Posterior cingulate gyrus (tissue), 11 donors: ENCODE data around the gene PRICKLE2.

ENCODE experiments used
- DNase-seq, 10 donors: peaks; one replicate each; pipeline versions ENCODE4 v3.0.0 to v3.0.0-alpha.2; 2020 to 2021; ENCODE audit warnings: mixed read lengths in 3 of 10
- intact Hi-C: fragments of 100-400 bp; cut with DNase I; formaldehyde crosslinking; loops from one replicate; pipeline ENCODE4 v1.15.1; 2023

PRICKLE2 gene

GRCh38 chr3:64224826-64225610, at the start of gene PRICKLE2:
Gene PRICKLE2 (minus strand): TSS chr3:64225466. CDS start chr3:64198927, 26,539 bp downstream.
- intact Hi-C loops, result loop anchor here (2.0 to 5.0 kb wide), 2 partner anchors 172 to 194 kb away; no protein-coding TSS in a partner anchor
- peak; percentile 66 to 97 (median 79) for DNase-seq

- no peak for DNase-seq
- intact Hi-C loops, result no loop called here
These were observed 47.6 kb upstream of the PRICKLE2 start for GRCh38 chr3:64272842-64273241.

GRCh38 chr3:64272271-64272670, 47.0 kb upstream of the PRICKLE2 start:
- no peak for DNase-seq
- intact Hi-C loops, result no loop called here

GRCh38 chr3:64271631-64272030, 46.4 kb upstream of the PRICKLE2 start:
- DNase-seq, result no peak
- intact Hi-C loops, result no loop called here

- intact Hi-C loops, result no loop called here
- no peak for DNase-seq
These were observed 45.6 kb upstream of the PRICKLE2 start for GRCh38 chr3:64270866-64271260.

GRCh38 chr3:64270142-64270865, 45.0 kb upstream of the PRICKLE2 start:
- no peak for DNase-seq
- intact Hi-C loops, result no loop called here

GRCh38 chr3:64268926-64269325, 43.7 kb upstream of the PRICKLE2 start:
- intact Hi-C loops, result loop anchor here (5.0 kb wide), 1 partner anchor 57 kb away; no protein-coding TSS in a partner anchor
- DNase-seq, result no peak

GRCh38 chr3:64267721-64268604, 42.7 kb upstream of the PRICKLE2 start:
- peak; percentile 27 to 96 (median 74) for DNase-seq
- intact Hi-C loops, result loop anchor here (5.0 kb wide), 1 partner anchor 56 kb away; no protein-coding TSS in a partner anchor

GRCh38 chr3:64266983-64267382, 41.7 kb upstream of the PRICKLE2 start:
- no peak for DNase-seq
- intact Hi-C loops, result loop anchor here (5.0 kb wide), 1 partner anchor 55 kb away; no protein-coding TSS in a partner anchor

- no peak for DNase-seq
These were observed 41.0 kb upstream of the PRICKLE2 start for GRCh38 chr3:64266065-64266931.

GRCh38 chr3:64265646-64266045, 40.4 kb upstream of the PRICKLE2 start:
- no peak for DNase-seq
- intact Hi-C loops, result loop anchor here (5.0 kb wide), 1 partner anchor 53 kb away; no protein-coding TSS in a partner anchor

More at GRCh38 chr3:64266065-64266931, 41.0 kb upstream of the PRICKLE2 start:
- intact Hi-C loops, result loop anchor here (5.0 kb wide), 1 partner anchor 54 kb away; no protein-coding TSS in a partner anchor

GRCh38 chr3:64264501-64265109, 39.3 kb upstream of the PRICKLE2 start:
- DNase-seq, result no peak
- intact Hi-C loops, result loop anchor here (5.0 kb wide), 1 partner anchor 52 kb away; no protein-coding TSS in a partner anchor

- intact Hi-C loops, result no loop called here
- no peak for DNase-seq
These were observed 37.4 kb upstream of the PRICKLE2 start for GRCh38 chr3:64262574-64263114.

GRCh38 chr3:64260431-64260830, 35.2 kb upstream of the PRICKLE2 start:
- DNase-seq, result no peak
- intact Hi-C loops, result no loop called here

GRCh38 chr3:64259636-64260035, 34.4 kb upstream of the PRICKLE2 start:
- intact Hi-C loops, result no loop called here
- no peak for DNase-seq

- peak in 2 of 10 donors; percentile 22 to 42 for DNase-seq
- intact Hi-C loops, result no loop called here
These were observed 32.0 kb upstream of the PRICKLE2 start for GRCh38 chr3:64257100-64257755.

GRCh38 chr3:64255741-64256340, 30.6 kb upstream of the PRICKLE2 start:
- DNase-seq, result no peak
- intact Hi-C loops, result no loop called here

GRCh38 chr3:64254443-64254842, 29.2 kb upstream of the PRICKLE2 start:
- DNase-seq, result no peak
- intact Hi-C loops, result no loop called here
